Caco-2 (cell line): ENCODE data around the gene FAM200B. TPM values are rescaled to one million over a fixed set of nuclear protein-coding genes. Genes with fewer than 3 reads are reported as not detected.

Experiments
- BruUV-seq: library from RNA; stranded (reverse); fragments of 400-500 nt; replicated peaks from 2 replicates; lab custom pipeline; 2021; lab: Mats Ljungman, UMichigan
- CTCF ChIA-PET: fragments of 300-600 bp; sonication (Branson Sonifier 250); formaldehyde crosslinking; loops from one replicate; lab custom pipeline; 2022; ENCODE audit warnings: antibody characterized with exemption; lab: Charles Lee
- POLR2A ChIA-PET: fragments of 300-600 bp; sonication (Branson Sonifier 250); formaldehyde crosslinking; loops from one replicate; lab custom pipeline; 2022; ENCODE audit warnings: antibody characterized with exemption; lab: Charles Lee
- DNase-seq, 2 experiments: peaks; one replicate each; pipeline versions ENCODE4 v3.0.0 to v3.0.0-alpha.2; 2020 to 2022
- H3K27me3 ChIP-seq: replicated peaks from 2 replicates; pipeline ENCODE4 v1.6.0; 2011; ENCODE audit warnings: low read length; ENCODE audit not compliant: control insufficient read depth, insufficient read depth
- H3K36me3 ChIP-seq: 2 replicates; pipeline ENCODE4 v1.5.1; 2011; ENCODE audit warnings: low read length; ENCODE audit not compliant: control insufficient read depth, insufficient read depth
- H3K4me1 ChIP-seq: fragments of 250-450 bp; sonication (Bioruptor Pico); 2 replicates; pipeline ENCODE4 v1.5.1; 2020; ENCODE audit warnings: mild to moderate bottlenecking
- H3K4me3 ChIP-seq: 2 replicates; pipeline ENCODE4 v1.5.1; 2011; ENCODE audit warnings: low read depth, mild to moderate bottlenecking, control low read depth, low read length
- H3K9me3 ChIP-seq: fragments of 250-450 bp; sonication (Bioruptor Pico); 2 replicates; pipeline ENCODE4 v1.5.1; 2020; ENCODE audit warnings: mild to moderate bottlenecking, moderate library complexity
- H3K27ac Mint-ChIP-seq: one replicate; pipeline ENCODE4 v1.8.0; 2022; ENCODE audit warnings: mixed read lengths; ENCODE audit not compliant: unreplicated experiment
- H3K27me3 Mint-ChIP-seq: one replicate; pipeline ENCODE4 v1.8.0; 2022; ENCODE audit warnings: mixed read lengths; ENCODE audit not compliant: insufficient read depth, unreplicated experiment
- H3K36me3 Mint-ChIP-seq: one replicate; pipeline ENCODE4 v1.8.0; 2022; ENCODE audit warnings: mild to moderate bottlenecking, mixed read lengths; ENCODE audit not compliant: insufficient read depth, unreplicated experiment
- H3K4me1 Mint-ChIP-seq: one replicate; pipeline ENCODE4 v1.8.0; 2022; ENCODE audit warnings: low read depth, mixed read lengths; ENCODE audit not compliant: unreplicated experiment
- H3K4me3 Mint-ChIP-seq: one replicate; pipeline ENCODE4 v1.8.0; 2022; ENCODE audit warnings: mild to moderate bottlenecking, moderate library complexity, mixed read lengths; ENCODE audit not compliant: unreplicated experiment
- H3K9me3 Mint-ChIP-seq: one replicate; pipeline ENCODE4 v1.8.0; 2022; ENCODE audit warnings: mixed read lengths; ENCODE audit not compliant: unreplicated experiment
- CTCF ChIP-seq, 2 experiments: fragments of 200-600 bp in 1 of 2; IDR thresholded peaks; 1 replicate in 1 of 2; 2 replicates in 1 of 2; pipeline versions ENCODE4 v1.5.1 to v1.8.0; 2011 to 2022; ENCODE audit warnings: antibody characterized with exemption in 1 of 2, control low read depth in 1 of 2, inconsistent platforms in 1 of 2, low read depth in 1 of 2, low read length in 1 of 2, mild to moderate bottlenecking in 1 of 2, moderate library complexity in 1 of 2; ENCODE audit not compliant: insufficient read depth in 1 of 2, severe bottlenecking in 1 of 2, unreplicated experiment in 1 of 2
- intact Hi-C: fragments of 100-400 bp; cut with micrococcal nuclease; formaldehyde crosslinking; loops from one replicate; pipeline ENCODE4 v1.10.0; 2022; ENCODE audit not compliant: unreplicated experiment
- total RNA-seq: library from RNA; stranded (reverse); gene quantifications from 2 replicates; pipeline ENCODE4 v1.2.3, GENCODE V29; 2022

The FAM200B gene
- total RNA-seq, 1 experiment from 2014 or later: 15.5 TPM

DNA sequence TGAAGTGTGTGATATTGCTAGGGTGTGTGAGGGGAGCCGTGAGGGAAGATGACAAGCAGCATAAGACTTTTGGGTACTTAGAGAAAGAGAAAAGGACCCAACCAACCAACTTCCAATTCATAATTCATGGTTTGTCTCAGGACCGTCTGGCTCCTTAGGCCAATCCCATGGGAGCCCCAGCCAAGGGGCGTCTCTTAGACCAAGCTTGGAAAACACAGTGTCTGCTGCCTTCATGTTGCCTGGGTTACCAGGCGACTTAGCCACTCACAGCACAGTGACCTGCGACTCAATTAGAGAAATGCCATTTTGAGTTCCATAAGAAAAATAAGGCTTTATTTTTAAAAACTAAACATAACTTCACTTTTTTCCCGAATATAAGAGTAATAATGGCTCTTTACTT, 53.9 kb downstream of the FAM200B start:
- CTCF ChIA-PET: no interaction called here
- no peaks in the 10 kb centered on the region for H3K36me3 ChIP-seq
- Mint-ChIP-seq H3K4me3 (no peak overlapping the region), H3K27ac (no peak overlapping the region), H3K27me3 (peaks cover 6% of the 10 kb centered on the region), H3K9me3 (peaks cover 6% of the 10 kb centered on the region), H3K4me1 (no peaks in the 10 kb centered on the region), H3K36me3 (no peaks in the 10 kb centered on the region)
- BruUV-seq: no TSS peak
- H3K27me3 ChIP-seq: no peaks in the 10 kb centered on the region
- POLR2A ChIA-PET: no interaction called here
- no peaks in the 10 kb centered on the region for H3K9me3 ChIP-seq
- DNase-seq: no peak
- no peak for TF ChIP-seq CTCF (IDR thresholded peaks at IDR 0.05; ENCODE audit: insufficient read depth in 1 of 2, low read depth in 1 of 2, low read length in 1 of 2, severe bottlenecking in 1 of 2, unreplicated experiment in 1 of 2)
- no peak overlapping the region for H3K4me3 ChIP-seq
- no peaks in the 10 kb centered on the region for H3K4me1 ChIP-seq
- intact Hi-C loops: no loop called here

DNA sequence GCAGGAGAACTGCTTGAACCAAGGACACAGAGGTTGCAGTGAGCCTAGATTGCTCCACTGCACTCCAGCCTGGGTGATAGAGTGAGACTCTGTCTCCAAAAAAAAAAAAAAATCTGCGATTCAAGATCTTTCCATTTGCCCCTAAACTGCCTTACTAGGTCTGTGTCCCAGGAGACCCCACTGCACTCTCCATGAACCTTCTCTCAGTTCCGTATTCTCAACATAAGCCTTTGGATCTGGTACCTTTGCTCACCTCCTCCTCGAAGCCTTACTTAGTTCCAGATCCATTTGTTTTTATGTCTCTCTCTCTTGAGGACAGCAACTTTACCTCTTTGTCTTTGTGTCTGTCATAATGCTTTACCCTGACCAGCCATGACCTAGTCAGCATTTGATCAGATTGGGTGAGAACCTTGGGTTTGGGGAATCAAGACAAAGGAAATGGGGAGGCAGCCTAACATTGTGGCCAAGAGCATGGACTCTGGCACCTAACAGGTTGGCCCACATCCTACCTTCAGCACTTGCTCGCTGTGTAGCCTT, 55.0 kb downstream of the FAM200B start:
- CTCF ChIA-PET: no interaction called here
- no peak for TF ChIP-seq CTCF (IDR thresholded peaks at IDR 0.05; ENCODE audit: insufficient read depth in 1 of 2, low read depth in 1 of 2, low read length in 1 of 2, severe bottlenecking in 1 of 2, unreplicated experiment in 1 of 2)
- H3K36me3 Mint-ChIP-seq: no peaks in the 10 kb centered on the region
- H3K36me3 ChIP-seq: no peaks in the 10 kb centered on the region
- no peak overlapping the region for H3K4me3 ChIP-seq
- DNase-seq: no peak
- H3K9me3 Mint-ChIP-seq: peaks cover 6% of the 10 kb centered on the region
- H3K4me1 ChIP-seq: no peaks in the 10 kb centered on the region
- H3K4me3 Mint-ChIP-seq: no peak overlapping the region
- BruUV-seq: no TSS peak
- H3K27ac Mint-ChIP-seq: no peak overlapping the region
- POLR2A ChIA-PET: no interaction called here
- H3K27me3 Mint-ChIP-seq: peaks cover 6% of the 10 kb centered on the region
- H3K27me3 ChIP-seq: no peaks in the 10 kb centered on the region
- H3K4me1 Mint-ChIP-seq: no peaks in the 10 kb centered on the region
- intact Hi-C loops: no loop called here
- H3K9me3 ChIP-seq: no peaks in the 10 kb centered on the region

DNA sequence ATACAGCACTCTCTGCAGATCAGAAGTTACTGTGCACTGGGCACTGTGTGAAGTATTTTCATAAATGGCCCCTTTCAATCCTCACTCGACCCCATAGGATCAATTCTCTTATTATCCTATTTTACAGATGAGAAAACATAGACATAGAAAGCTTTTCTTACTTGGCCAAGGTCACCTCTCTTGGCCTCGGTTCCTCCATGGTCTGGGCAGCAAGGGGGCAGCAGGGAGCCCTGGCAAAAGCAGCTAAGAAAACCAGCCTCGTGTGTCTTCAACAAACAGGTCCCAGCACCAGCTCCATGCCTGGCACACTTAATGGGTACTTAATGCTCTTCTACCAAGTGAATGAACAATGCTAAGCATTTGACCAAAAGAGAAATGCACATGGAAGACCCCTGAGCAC, 55.6 kb downstream of the FAM200B start:
- DNase-seq: no peak
- no peak overlapping the region for H3K4me3 Mint-ChIP-seq
- no peak for TF ChIP-seq CTCF (IDR thresholded peaks at IDR 0.05; ENCODE audit: insufficient read depth in 1 of 2, low read depth in 1 of 2, low read length in 1 of 2, severe bottlenecking in 1 of 2, unreplicated experiment in 1 of 2)
- H3K9me3 ChIP-seq: no peaks in the 10 kb centered on the region
- peaks cover 6% of the 10 kb centered on the region for H3K27me3 Mint-ChIP-seq
- no peak overlapping the region for H3K27ac Mint-ChIP-seq
- no peaks in the 10 kb centered on the region for H3K36me3 ChIP-seq
- POLR2A ChIA-PET: no interaction called here
- H3K4me1 Mint-ChIP-seq: no peaks in the 10 kb centered on the region
- peaks cover 11% of the 10 kb centered on the region for H3K9me3 Mint-ChIP-seq
- intact Hi-C loops: no loop called here
- CTCF ChIA-PET: no interaction called here
- H3K36me3 Mint-ChIP-seq: no peaks in the 10 kb centered on the region
- no peak overlapping the region for H3K4me3 ChIP-seq
- H3K27me3 ChIP-seq: no peaks in the 10 kb centered on the region
- no TSS peak for BruUV-seq
- H3K4me1 ChIP-seq: no peaks in the 10 kb centered on the region
